ENCODE results near the gene USP17L27.
"Not testable (repeated sequence)": the region's sequence is repeated elsewhere in the genome, so short reads cannot be mapped to it uniquely, and the experiment has no call there.

Gene USP17L27, protein sequence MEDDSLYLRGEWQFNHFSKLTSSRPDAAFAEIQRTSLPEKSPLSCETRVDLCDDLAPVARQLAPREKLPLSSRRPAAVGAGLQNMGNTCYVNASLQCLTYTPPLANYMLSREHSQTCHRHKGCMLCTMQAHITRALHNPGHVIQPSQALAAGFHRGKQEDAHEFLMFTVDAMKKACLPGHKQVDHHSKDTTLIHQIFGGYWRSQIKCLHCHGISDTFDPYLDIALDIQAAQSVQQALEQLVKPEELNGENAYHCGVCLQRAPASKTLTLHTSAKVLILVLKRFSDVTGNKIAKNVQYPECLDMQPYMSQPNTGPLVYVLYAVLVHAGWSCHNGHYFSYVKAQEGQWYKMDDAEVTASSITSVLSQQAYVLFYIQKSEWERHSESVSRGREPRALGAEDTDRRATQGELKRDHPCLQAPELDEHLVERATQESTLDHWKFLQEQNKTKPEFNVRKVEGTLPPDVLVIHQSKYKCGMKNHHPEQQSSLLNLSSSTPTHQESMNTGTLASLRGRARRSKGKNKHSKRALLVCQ

DNA sequence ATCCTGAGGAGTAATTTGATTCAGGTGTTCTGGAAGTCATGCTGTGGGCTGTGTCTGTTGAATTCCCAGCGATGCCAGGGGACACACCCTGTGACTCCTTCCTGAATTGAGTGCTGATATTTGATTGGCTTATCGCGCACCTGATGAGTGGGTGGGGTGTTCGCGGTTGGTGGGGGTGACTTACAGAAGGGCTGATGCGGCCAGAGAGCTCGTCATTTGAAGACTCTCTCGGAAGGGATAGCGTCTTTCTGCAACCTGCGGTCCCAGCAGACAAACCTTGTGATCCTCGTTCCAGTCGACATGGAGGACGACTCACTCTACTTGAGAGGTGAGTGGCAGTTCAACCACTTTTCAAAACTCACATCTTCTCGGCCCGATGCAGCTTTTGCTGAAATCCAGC is at the start of gene USP17L27:
USP17L27 (plus strand) TSS at position 301 of the 400 bp plus-strand sequence; CDS start at position 301, 0 bp downstream.
- DNase-seq, result not testable (repeated sequence)

GRCh38 chr4:9324191-9324590 is 19.8 kb upstream of the USP17L27 start:
- DNase-seq, result not testable (repeated sequence)

- DNase-seq, result not testable (repeated sequence)
These were observed 19.1 kb upstream of the USP17L27 start, which contains the start of gene USP17L24 for GRCh38 chr4:9324865-9325264. TSS of gene USP17L24 (plus strand) at chr4:9325165. CDS start at chr4:9325165, 0 bp downstream.

- not testable (repeated sequence) for DNase-seq
These were observed 14.3 kb upstream of the USP17L27 start, which contains the start of gene USP17L25 for GRCh38 chr4:9329611-9330010. TSS of gene USP17L25 (plus strand) at chr4:9329911. CDS start at chr4:9329911, 0 bp downstream.

- not testable (repeated sequence) for DNase-seq
These were observed 9.6 kb upstream of the USP17L27 start, which contains the start of gene USP17L26 for GRCh38 chr4:9334358-9334757. TSS of gene USP17L26 (plus strand) at chr4:9334658. CDS start at chr4:9334658, 0 bp downstream.

DNA sequence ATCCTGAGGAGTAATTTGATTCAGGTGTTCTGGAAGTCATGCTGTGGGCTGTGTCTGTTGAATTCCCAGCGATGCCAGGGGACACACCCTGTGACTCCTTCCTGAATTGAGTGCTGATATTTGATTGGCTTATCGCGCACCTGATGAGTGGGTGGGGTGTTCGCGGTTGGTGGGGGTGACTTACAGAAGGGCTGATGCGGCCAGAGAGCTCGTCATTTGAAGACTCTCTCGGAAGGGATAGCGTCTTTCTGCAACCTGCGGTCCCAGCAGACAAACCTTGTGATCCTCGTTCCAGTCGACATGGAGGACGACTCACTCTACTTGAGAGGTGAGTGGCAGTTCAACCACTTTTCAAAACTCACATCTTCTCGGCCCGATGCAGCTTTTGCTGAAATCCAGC is 4.8 kb upstream of the USP17L27 start, which contains the start of gene USP17L5:
USP17L5 (plus strand) TSS at position 301 of the 400 bp plus-strand sequence; CDS start at position 301, 0 bp downstream.
- DNase-seq, result not testable (repeated sequence)

DNA sequence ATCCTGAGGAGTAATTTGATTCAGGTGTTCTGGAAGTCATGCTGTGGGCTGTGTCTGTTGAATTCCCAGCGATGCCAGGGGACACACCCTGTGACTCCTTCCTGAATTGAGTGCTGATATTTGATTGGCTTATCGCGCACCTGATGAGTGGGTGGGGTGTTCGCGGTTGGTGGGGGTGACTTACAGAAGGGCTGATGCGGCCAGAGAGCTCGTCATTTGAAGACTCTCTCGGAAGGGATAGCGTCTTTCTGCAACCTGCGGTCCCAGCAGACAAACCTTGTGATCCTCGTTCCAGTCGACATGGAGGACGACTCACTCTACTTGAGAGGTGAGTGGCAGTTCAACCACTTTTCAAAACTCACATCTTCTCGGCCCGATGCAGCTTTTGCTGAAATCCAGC is 4.6 kb downstream of the USP17L27 start, which contains the start of gene USP17L28:
USP17L28 (plus strand) TSS at position 301 of the 400 bp plus-strand sequence; CDS start at position 301, 0 bp downstream.
- not testable (repeated sequence) for DNase-seq

GRCh38 chr4:9350866-9351265 is 6.9 kb downstream of the USP17L27 start:
- not testable (repeated sequence) for DNase-seq

DNA sequence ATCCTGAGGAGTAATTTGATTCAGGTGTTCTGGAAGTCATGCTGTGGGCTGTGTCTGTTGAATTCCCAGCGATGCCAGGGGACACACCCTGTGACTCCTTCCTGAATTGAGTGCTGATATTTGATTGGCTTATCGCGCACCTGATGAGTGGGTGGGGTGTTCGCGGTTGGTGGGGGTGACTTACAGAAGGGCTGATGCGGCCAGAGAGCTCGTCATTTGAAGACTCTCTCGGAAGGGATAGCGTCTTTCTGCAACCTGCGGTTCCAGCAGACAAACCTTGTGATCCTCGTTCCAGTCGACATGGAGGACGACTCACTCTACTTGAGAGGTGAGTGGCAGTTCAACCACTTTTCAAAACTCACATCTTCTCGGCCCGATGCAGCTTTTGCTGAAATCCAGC is 9.4 kb downstream of the USP17L27 start, which contains the start of gene USP17L29:
USP17L29 (plus strand) TSS at position 301 of the 400 bp plus-strand sequence; CDS start at position 301, 0 bp downstream.
- DNase-seq, result not testable (repeated sequence)

DNA sequence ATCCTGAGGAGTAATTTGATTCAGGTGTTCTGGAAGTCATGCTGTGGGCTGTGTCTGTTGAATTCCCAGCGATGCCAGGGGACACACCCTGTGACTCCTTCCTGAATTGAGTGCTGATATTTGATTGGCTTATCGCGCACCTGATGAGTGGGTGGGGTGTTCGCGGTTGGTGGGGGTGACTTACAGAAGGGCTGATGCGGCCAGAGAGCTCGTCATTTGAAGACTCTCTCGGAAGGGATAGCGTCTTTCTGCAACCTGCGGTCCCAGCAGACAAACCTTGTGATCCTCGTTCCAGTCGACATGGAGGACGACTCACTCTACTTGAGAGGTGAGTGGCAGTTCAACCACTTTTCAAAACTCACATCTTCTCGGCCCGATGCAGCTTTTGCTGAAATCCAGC is 18.9 kb downstream of the USP17L27 start, which contains the start of gene USP17L30:
USP17L30 (plus strand) TSS at position 301 of the 400 bp plus-strand sequence; CDS start at position 301, 0 bp downstream.
- not testable (repeated sequence) for DNase-seq

GRCh38 chr4:9379881-9380280 is 35.9 kb downstream of the USP17L27 start:
- not testable (repeated sequence) for DNase-seq

GRCh38 chr4:9381012-9381534 is 37.1 kb downstream of the USP17L27 start:
- DNase-seq, result not testable (repeated sequence)

GRCh38 chr4:9384126-9384525 is 40.2 kb downstream of the USP17L27 start:
- no peak for DNase-seq

- not testable (repeated sequence) for DNase-seq
These were observed 45.1 kb downstream of the USP17L27 start for GRCh38 chr4:9389001-9389400.

All from GOT3 (cell line).